ENCODE results near the gene KLHL12.
"Not testable (repeated sequence)": the region's sequence is repeated elsewhere in the genome, so short reads cannot be mapped to it uniquely, and the experiment has no call there.

The KLHL12 gene

GRCh38 chr1:202935844-202936243 lies 8.8 kb upstream of the KLHL12 start:
- H3K27me3 ChIP-seq (replicated peaks) = no peaks in the 10 kb centered on the region
- no peak overlapping the region for H3K4me3 ChIP-seq (ENCODE audit: low read depth, low read length)
- H3K27ac ChIP-seq = no peak overlapping the region
- DNase-seq = no peak
- no peak for TF ChIP-seq CTCF (IDR thresholded peaks at IDR 0.05; ENCODE audit: low read depth, low read length, missing control alignments)
- peaks cover 8% of the 10 kb centered on the region for H3K36me3 ChIP-seq (replicated peaks)
- in situ Hi-C loops (cut with HindIII; ENCODE audit: low pct_ligation_motif_present, low sequenced_read_pairs) = no loop called here

- no peak for TF ChIP-seq CTCF (IDR thresholded peaks at IDR 0.05; ENCODE audit: low read depth, low read length, missing control alignments)
- DNase-seq = no peak
- Histone ChIP-seq H3K36me3 (replicated peaks) (no peaks in the 10 kb centered on the region), H3K27ac (no peak overlapping the region), H3K4me3 (ENCODE audit: low read depth, low read length) (no peak overlapping the region), H3K27me3 (replicated peaks) (no peaks in the 10 kb centered on the region)
- in situ Hi-C loops (cut with HindIII; ENCODE audit: low pct_ligation_motif_present, low sequenced_read_pairs) = no loop called here
Observed at GRCh38 chr1:202934755-202935154, 7.7 kb upstream of the KLHL12 start.

GRCh38 chr1:202932476-202932875 lies 5.4 kb upstream of the KLHL12 start:
- in situ Hi-C loops (cut with HindIII; ENCODE audit: low pct_ligation_motif_present, low sequenced_read_pairs) = no loop called here
- no peak for DNase-seq
- Histone ChIP-seq H3K27me3 (replicated peaks) (no peaks in the 10 kb centered on the region), H3K27ac (no peak overlapping the region), H3K4me3 (ENCODE audit: low read depth, low read length) (no peak overlapping the region), H3K36me3 (replicated peaks) (no peaks in the 10 kb centered on the region)
- no peak for TF ChIP-seq CTCF (IDR thresholded peaks at IDR 0.05; ENCODE audit: low read depth, low read length, missing control alignments)

GRCh38 chr1:202923533-202923932 lies 3.5 kb downstream of the KLHL12 start:
- H3K27ac ChIP-seq = no peak overlapping the region
- TF ChIP-seq CTCF (IDR thresholded peaks at IDR 0.05; ENCODE audit: low read depth, low read length, missing control alignments) = no peak
- H3K36me3 ChIP-seq (replicated peaks) = peaks cover 9% of the 10 kb centered on the region
- in situ Hi-C loops (cut with HindIII; ENCODE audit: low pct_ligation_motif_present, low sequenced_read_pairs) = no loop called here
- no peaks in the 10 kb centered on the region for H3K27me3 ChIP-seq (replicated peaks)
- DNase-seq = no peak
- H3K4me3 ChIP-seq (ENCODE audit: low read depth, low read length) = no peak overlapping the region

GRCh38 chr1:202919615-202920014 lies 7.4 kb downstream of the KLHL12 start:
- TF ChIP-seq CTCF (IDR thresholded peaks at IDR 0.05; ENCODE audit: low read depth, low read length, missing control alignments) = no peak
- Histone ChIP-seq H3K36me3 (replicated peaks) (peaks cover 33% of the 10 kb centered on the region), H3K4me3 (ENCODE audit: low read depth, low read length) (no peak overlapping the region)

GRCh38 chr1:202915146-202915545 lies 11.9 kb downstream of the KLHL12 start:
- TF ChIP-seq CTCF (IDR thresholded peaks at IDR 0.05; ENCODE audit: low read depth, low read length, missing control alignments) = no peak
- no peak overlapping the region for H3K4me3 ChIP-seq (ENCODE audit: low read depth, low read length)
- peaks cover 56% of the 10 kb centered on the region for H3K36me3 ChIP-seq (replicated peaks)
- in situ Hi-C loops (cut with HindIII; ENCODE audit: low pct_ligation_motif_present, low sequenced_read_pairs) = no loop called here
- DNase-seq = no peak
- H3K27me3 ChIP-seq (replicated peaks) = no peaks in the 10 kb centered on the region
- H3K27ac ChIP-seq = no peak overlapping the region

More at GRCh38 chr1:202919615-202920014, 7.4 kb downstream of the KLHL12 start:
- no peaks in the 10 kb centered on the region for H3K27me3 ChIP-seq (replicated peaks)
- H3K27ac ChIP-seq = no peak overlapping the region
- no peak for DNase-seq
- in situ Hi-C loops (cut with HindIII; ENCODE audit: low pct_ligation_motif_present, low sequenced_read_pairs) = no loop called here

- H3K36me3 ChIP-seq (replicated peaks) = peaks cover 64% of the 10 kb centered on the region
- H3K4me3 ChIP-seq (ENCODE audit: low read depth, low read length); DNase-seq; H3K27ac ChIP-seq; H3K27me3 ChIP-seq (replicated peaks); in situ Hi-C loops (cut with HindIII; ENCODE audit: low pct_ligation_motif_present, low sequenced_read_pairs): not testable (repeated sequence)
Observed at GRCh38 chr1:202912476-202912875, 14.6 kb downstream of the KLHL12 start.

All from brain microvascular endothelial cell (primary cell).